HCT116 (cell line): Measurements from ENCODE around the gene HCFC1.

Experiments used
- CTCF ChIP-seq, 3 experiments: fragments of 200-600 bp in 1 of 3; sonication (generic) in 1 of 3; IDR thresholded peaks in 2 of 3; conservative IDR thresholded peaks in 1 of 3; 2 replicates each; pipeline ENCODE4 v1.5.1; 2012 to 2017; ENCODE audit warnings: low read depth in 2 of 3, low read length in 2 of 3, antibody characterized with exemption in 1 of 3, borderline replicate concordance in 1 of 3, control low read depth in 1 of 3, mild to moderate bottlenecking in 1 of 3, mixed read lengths in 1 of 3, mixed run types in 1 of 3, moderate library complexity in 1 of 3; ENCODE audit not compliant: insufficient read depth in 1 of 3
- EZH2phosphoT487 ChIP-seq: fragments of 200-600 bp; IDR thresholded peaks from 2 replicates; pipeline ENCODE4 v1.6.1; 2018; ENCODE audit warnings: antibody characterized with exemption, borderline replicate concordance

GRCh38 chrX:153927672-153927921 lies 44.0 kb downstream of the HCFC1 start:
- TF ChIP-seq EZH2phosphoT487, result no peak
- no peak for TF ChIP-seq CTCF (IDR thresholded peaks at IDR 0.05 in 2 of 3, conservative IDR thresholded peaks at IDR 0.05 in 1 of 3; ENCODE audit: borderline replicate concordance in 1 of 3, insufficient read depth in 1 of 3, low read depth in 2 of 3, low read length in 2 of 3)
